CD1c-positive myeloid dendritic cell (primary cell): Measurements from ENCODE around the gene COMMD4.
"Not testable (repeated sequence)": the region's sequence is repeated elsewhere in the genome, so short reads cannot be mapped to it uniquely, and the experiment has no call there.

Experiments
- DNase-seq: peaks from one replicate; pipeline ENCODE4 v3.0.0-alpha.2; 2016; ENCODE audit errors: extremely low spot score

COMMD4 gene

DNA sequence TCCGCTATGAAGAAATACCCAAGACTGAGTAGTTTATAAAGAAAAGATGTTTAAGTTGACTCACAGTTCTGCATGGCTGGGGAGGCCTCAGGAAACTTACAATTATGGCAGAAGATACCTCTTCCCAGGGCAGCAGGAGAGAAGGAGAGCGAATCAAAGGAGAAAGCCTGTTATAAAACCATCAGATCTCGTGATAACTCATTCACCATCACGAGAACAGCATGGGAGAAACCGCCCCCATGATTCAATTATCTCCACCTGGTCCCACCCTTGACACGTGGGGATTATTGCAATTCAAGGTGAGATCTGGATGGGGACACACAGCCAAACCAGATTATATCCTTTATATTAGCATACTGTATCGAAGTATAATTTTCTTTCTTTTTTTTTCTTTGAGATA, 3.8 kb upstream of the COMMD4 start:
- DNase-seq = not testable (repeated sequence)

DNA sequence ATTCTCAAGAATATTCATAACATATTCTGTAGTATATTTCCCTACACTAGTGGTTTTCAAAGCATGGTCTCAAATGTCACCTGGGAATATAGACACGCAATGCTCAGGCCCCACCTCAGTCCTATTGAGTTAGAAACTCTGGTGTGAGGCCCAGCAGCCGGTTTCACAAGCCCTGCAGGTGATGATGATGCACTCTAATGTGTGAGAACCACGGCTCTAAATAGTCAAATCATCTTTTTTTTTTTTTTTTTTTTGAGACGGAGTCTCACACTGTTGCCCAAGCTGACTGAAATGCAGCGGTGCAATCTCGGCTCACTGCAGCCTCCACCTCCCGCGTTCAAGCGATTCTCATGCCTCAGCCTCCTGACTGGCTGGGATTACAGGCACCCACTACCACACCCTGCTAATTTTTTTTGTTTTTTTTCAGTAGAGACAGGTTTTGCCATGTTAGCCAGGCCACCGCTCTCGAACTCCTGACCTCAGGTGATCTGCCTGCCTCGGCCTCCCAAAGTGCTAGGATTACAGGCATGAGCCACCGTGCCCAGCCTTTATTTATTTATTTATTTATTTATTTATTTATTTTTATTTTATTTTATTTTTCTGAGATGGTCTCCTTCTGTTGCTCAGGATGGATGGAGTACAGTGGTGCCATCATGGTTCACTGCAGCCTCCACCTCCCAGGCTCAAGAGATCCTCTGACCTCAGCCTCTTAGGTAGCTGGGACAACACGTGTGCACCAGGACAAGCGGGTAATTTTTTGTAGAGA, 2.0 kb upstream of the COMMD4 start:
- DNase-seq = not testable (repeated sequence)

DNA sequence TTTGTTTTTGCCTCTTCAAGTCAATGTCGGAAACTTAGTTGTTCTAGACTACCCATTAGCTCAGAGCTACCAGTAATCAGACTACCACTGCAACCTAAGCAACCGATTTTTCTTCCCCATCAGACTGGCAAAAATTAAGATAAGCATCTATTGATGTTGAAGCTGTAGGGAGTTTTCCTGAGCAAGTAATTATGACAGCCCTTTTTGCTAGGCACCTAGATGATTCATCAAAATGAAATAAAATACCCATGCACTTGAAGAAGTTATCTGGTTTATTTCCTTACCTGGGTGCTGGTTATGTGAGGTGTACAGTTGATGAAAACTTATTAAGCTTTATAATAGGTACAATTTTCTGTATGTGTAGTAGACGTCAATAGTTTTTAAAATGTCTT, 554 bp upstream of the COMMD4 start:
- no peak for DNase-seq

DNA sequence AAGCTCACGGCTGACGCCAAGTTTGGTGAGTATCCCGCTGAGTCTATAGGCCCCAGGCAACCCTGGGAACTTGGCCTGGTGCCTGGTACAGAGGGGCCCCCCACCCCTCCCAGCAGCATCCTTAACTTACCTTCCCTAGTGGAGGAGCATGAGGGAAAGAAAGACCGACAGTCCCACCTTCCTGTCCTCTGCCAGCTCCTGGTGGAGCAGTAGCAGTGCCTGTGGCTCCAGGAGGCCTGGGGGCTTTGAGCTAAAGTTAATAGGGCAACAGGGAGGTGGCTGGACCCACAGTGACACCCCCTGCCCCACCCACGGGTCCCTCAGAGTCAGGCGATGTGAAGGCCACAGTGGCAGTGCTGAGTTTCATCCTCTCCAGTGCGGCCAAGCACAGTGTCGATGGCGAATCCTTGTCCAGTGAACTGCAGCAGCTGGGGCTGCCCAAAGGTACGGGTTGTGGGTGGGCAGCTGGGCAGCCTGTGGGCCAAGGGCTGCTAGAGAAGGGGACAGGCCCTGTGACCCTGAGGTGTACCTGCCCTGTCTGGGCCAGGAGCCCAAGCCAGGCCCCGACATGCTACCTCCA, 2.9 kb downstream of the COMMD4 start:
- DNase-seq = no peak

DNA sequence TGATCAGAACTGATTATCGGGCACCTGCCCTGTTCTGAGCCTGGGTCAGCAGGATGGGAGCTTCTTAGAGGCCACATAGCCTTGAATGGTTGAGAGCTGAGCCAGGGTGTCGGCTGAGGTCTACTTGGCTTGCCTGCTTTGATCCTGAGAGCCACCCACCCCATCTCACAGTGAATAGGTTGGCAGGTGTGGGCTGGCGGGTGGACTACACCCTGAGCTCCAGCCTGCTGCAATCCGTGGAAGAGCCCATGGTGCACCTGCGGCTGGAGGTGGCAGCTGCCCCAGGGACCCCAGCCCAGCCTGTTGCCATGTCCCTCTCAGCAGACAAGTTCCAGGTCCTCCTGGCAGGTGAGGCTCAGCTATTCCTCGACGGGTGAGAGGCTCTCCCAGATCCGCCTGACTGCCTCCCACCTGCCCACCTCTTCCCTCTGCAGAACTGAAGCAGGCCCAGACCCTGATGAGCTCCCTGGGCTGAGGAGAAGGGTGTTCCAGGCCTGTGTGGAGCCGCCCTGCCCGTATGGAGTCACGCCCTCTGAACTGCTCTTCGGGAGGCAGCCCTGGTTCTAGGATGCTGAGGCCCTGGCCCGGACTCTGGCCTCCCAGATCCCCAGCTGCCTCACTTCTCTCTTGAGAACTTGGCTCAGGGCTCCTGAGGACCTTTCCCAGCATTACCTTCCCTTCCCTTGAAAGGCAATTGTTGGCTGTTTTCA, 3.8 kb downstream of the COMMD4 start:
- no peak for DNase-seq

DNA sequence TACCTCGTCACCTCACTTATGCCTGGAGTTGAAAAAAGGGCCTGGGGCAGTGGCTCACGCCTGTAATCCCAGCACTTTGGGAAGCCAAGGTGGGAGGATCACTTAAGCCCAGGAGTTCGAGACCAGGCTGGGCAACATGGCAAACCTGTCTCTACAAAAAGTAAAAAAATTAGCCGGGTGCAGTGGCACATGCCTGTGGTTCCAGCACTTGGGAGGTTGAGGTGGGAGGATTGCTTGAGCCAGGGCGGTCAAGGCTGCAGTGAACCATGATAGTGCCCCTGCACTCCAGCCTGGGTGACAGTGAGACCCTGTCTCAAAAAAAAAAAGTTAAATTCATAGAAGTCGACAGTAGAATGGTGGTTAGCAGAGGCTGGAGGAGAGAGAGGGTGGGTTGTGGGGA, 6.4 kb downstream of the COMMD4 start:
- DNase-seq = no peak

DNA sequence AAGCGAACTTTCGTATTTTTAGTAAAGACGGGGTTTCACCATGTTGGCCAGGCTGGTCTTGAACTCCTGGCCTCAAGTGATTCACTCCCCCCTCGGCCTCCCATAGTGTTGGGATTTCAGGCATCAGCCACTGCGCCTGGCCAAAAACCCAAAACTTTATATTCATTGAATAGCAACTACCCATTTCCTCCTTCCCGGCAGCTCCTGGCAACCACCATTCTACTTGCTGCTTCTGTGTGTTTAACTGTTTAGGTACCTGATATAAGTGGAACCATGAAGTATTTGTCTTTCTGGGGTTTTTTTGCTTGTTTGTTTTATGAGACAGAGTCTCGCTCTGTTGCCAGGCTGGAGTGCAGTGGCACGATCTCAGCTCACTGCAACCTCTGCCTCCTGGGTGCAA, 8.1 kb downstream of the COMMD4 start:
- not testable (repeated sequence) for DNase-seq

DNA sequence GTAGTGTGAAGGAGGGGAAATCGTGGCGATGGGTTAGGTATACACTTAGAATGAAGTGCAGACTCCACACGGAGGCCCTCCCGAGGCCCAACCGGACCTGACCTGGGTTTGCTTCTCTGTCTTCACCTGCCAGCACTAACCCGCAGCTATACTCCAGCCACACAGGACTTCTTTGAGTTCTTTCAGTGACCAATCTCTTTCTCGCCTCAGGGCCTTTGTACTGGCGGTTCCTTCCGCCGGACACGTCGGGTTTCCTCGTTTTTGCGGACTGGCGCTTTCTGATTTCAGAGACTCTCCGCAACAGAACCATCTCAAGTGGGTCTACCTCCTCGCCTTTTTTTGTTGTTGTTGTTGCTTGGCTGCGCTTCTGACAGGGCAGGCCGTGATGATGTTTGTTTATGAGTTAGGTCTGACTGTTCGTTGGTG, 10.9 kb downstream of the COMMD4 start, which contains the start of gene NEIL1:
Gene NEIL1, plus strand, starts transcription at position 244 of the 426 bp plus-strand sequence. CDS start 1,867 bp downstream, outside the sequence.
- no peak for DNase-seq

DNA sequence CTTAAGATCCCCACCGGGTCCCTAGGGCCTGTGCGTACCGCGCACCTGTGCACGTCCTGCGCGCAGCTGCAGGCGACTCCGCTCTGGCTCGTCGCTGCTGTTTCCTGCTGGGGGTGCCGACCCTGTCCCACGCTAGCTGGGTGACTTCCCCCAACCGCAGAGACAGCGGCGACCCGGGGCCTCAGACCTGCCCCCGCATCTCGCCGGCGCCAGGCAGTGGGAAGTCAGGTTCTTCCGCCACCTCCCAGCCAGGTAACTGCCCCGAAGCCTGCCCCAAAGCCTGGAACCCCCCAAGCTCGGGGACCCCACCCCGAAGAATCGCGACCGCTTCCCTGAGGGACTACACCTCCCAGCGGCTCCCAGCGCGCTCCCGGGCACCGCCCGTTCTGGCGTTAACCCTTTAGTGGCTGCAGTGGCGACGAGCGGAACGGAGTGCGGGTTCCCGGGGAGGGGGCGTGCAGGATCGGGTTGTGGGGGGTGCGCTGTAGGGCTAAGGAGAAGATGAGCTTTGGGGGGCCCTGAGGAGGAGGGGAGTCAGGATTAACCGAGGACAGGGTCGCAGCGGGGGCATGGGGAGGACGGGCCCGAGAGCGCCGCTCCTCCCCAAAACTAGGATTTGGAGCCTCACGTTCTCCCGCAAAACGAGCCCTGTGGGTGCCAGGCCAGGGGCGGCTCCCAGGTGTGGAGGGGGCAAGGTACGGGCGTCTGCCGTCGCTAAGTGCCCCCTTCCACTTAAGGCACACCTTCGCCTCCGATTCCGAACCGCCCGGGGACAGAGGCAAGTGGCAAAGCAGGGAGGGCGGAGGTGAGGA, 11.6 kb downstream of the COMMD4 start:
- DNase-seq = peak; percentile 42

DNA sequence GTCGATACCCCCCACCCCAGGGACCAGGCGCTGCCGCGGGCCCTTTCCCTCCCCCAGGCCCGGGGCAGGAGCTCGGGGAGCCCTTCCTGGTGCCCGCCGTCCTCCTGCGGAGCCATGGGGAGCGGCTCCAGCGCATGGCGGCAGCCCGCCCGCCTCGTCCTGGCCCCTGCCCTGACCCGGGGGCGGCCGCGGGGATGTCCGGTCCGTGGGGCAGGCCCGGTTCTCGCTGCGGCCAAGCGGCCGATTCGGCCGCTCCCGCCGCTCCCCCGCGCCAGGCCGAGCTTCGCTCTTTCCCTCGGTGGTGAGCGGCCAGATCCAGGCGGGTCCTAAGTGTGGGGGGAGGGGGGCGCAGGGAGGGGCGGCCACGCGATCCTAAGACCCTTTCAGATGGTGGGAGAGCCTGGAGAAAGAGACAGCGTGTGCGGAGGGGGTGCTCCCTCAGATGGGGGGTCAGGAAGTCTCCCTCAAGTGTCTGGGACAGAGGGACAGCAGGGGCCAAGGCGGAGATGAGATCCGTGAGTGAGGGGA, 12.2 kb downstream of the COMMD4 start:
- DNase-seq = peak; percentile 14

DNA sequence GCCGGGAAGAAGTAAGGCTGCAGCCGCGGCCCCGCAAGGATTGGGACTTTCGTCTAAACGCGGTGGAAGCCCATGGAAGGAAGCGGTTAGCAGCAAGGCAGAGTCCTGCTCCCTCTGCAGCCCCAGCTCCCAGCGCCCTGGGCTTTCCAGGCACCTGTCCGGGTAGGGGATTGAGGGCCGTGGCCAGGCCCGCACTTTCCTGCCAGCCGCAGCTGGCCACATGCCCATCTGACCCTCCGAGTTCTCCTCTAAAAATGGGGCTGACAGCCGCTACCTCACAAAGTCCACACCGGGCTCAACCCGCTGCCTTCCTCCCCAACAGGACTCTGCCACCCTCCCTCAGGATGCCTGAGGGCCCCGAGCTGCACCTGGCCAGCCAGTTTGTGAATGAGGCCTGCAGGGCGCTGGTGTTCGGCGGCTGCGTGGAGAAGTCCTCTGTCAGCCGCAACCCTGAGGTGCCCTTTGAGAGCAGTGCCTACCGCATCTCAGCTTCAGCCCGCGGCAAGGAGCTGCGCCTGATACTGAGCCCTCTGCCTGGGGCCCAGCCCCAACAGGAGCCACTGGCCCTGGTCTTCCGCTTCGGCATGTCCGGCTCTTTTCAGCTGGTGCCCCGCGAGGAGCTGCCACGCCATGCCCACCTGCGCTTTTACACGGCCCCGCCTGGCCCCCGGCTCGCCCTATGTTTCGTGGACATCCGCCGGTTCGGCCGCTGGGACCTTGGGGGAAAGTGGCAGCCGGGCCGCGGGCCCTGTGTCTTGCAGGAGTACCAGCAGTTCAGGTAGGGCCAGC, 12.9 kb downstream of the COMMD4 start:
- no peak for DNase-seq

DNA sequence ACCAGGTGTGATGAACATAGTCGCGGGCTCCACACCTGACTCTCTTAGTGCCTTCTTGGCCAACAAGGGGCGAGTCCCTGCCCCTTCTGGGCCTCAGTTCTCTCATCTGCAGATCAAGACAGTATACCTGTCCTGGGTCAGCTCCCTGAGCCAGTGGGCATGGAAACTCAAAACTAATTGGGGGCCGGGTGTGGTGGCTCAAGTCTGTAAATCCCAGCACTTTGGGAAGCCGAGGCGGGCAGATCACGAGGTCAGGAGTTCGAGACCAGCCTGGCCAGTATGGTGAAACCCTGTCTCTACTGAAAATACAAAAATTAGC, 13.4 kb downstream of the COMMD4 start:
- DNase-seq = not testable (repeated sequence)

DNA sequence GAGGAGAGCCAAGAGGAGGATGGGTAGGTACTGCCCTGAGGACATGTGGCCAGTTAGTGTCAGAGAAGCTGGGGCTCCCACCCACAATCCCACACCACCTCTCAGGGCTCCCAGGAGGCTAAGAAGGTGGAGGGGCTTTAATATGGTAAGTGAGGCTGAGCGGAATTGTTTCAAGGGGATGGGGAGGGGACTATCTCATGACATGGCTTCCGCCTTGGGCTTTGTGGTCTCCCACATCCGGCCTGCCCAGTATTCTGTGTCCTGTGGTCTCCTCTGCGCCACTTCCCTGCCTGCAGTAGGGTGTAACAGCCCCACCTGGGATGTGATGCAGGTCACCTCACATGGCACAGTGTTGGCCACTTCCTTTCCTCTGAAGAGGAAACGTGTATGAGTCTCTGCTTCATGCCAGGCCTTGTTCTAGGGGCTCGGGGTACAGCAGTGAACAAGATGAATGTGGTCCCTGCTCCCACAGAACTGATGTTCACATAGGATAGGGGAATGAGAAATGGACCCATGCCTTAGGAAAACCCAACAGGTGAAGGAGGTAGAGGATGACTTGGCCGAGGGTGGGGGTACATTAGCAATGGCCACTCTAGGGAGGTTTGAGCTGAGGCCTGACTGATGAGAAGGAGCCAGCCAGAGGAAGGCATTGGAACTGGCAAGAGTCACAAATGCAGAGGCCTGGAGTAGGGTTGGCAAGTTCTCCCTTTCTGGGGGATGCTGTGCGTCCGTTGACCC, 14.2 kb downstream of the COMMD4 start:
- DNase-seq = peak; percentile 64

DNA sequence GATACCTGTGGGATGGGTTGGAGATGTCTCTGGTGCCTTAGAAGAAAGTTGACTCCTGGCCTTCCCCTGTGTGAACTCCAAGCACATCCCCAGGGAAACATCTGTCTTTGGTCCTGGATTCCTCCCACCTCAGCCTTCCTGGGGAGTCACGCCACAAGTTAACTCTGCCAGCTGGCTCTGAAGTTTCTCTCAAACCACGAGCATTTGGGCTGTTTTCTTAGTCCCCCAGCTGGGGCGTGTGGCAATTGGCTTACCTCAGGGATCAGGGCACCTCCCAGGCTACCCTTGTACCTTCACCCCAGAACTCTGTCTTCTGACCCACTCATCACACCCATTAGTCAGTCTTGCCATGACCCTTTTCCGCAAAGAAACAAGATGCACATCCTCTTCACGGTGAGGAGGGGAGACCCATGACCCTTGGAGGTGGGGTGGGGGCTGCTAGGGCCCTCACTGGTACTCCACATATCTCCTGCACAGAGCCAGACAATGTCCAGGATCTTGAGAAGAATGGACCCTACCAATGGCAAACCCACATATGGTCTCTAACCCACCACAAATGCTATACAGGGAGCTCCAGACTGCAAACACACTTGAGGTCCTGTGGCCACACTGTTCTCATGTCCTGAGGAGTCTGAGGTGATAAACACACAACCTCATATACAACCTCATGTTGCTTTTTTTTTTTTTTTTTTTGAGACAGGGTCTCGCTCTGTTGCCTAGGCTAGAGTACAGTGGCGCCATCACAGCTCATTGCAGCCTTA, 14.9 kb downstream of the COMMD4 start:
- no peak for DNase-seq

DNA sequence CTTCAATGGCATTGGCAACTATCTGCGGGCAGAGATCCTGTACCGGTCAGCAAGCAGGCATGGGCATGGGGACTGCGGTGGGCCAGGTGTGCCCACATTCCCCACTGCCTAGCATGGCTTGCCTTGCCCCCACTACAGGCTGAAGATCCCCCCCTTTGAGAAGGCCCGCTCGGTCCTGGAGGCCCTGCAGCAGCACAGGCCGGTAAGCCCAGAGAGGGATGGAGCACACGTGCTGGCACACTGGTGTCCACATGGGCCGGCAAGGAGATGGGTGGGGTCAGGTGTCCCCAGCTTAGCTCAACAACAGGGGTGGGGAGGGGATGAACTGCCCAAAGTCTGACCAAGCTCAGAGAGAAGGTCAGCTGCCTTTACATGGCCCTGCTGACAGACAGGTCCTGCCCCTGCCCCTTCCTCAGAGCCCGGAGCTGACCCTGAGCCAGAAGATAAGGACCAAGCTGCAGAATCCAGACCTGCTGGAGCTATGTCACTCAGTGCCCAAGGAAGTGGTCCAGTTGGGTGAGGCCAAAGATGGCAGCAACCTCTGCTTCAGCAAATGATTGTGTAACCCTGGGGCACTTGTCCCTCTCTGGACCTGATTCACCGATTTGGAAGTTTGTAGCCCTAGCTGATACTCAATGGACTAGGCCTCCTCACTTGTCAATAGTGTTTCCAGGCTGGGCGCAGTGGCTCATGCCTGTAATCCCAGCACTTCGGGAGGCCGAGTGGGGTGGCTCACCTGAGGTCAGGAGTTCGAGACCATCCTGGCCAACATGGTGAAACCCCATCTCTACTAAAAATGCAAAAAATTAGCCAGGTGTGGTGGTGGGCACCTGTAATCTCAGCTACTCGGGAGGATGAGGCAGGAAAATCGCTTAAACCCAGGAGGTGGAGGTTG, 16.6 kb downstream of the COMMD4 start:
- DNase-seq = no peak

DNA sequence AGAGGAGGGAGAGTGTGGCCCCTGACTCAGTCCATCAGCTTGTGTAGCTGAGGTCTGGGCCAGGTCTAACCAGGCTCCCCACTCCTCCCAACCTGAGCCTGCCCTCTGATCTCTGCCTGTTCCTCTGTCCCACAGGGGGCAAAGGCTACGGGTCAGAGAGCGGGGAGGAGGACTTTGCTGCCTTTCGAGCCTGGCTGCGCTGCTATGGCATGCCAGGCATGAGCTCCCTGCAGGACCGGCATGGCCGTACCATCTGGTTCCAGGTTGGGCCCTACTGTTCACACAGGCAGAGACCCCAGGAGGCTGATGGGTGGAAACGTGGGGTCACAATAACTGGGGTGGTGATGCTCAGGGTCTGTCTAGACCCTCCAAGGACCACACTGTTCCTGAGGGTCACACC, 17.7 kb downstream of the COMMD4 start:
- no peak for DNase-seq

DNA sequence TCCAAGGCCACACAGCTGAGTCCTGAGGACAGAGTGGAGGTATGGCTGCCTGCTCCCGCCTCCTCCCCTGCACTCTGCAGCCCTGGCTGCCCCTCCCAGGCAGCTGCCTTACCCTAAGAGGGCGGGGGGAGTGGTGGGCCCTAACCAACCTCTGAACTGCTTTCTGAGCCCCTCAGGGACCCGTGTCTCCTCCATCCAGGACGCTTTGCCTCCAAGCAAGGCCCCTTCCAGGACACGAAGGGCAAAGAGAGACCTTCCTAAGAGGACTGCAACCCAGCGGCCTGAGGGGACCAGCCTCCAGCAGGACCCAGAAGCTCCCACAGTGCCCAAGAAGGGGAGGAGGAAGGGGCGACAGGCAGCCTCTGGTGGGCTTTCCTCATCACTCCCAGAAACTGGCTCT, 18.6 kb downstream of the COMMD4 start:
- DNase-seq = no peak

DNA sequence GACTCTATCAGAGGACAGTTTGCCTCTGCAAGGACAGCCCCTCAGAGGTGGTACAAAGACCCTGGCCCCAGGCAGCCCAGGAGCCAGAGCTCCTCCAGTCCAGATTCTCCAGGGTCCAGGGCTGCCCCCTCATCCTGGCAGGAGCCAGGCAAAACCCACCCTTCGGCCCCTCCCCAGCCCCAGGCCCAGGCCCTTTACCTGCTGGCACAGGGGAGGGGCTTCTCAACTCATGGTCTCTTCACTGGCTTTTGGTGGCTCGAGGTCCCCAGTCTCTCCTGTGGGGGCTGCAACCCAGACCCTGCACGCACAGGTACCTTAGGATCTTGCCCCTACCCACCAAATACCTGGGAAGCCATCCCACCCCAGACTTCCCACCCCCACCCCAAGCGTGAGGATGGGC, 19.5 kb downstream of the COMMD4 start:
- no peak for DNase-seq

DNA sequence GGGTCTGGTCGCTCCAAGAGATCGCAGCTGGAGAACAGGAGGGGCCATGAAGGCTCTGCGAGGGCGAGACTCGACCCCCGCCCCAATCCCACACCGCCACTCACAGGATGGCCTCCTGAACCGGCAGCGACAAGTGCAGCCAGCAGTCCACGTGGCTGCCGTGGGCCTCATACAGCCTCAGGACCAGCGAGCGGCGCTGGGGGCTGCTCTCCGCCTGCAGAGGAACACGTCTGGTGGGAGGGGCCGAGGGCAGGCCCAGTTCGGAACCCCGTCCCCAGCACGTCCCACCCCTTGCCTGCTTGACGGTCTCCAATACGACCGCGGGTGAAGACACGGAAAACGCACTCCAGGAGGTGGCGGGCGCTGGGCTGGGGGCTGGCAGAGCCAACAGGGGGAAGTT, 20.1 kb downstream of the COMMD4 start:
- no peak for DNase-seq
